Tongue (tissue), 2 donors: Measurements from ENCODE around the gene STX17. TPM values are rescaled to one million over a fixed set of nuclear protein-coding genes. Genes with fewer than 3 reads are reported as not detected.
"Not testable (repeated sequence)": the region's sequence is repeated elsewhere in the genome, so short reads cannot be mapped to it uniquely, and the experiment has no call there.

Experiments used
- DNase-seq: peaks from one replicate; pipeline ENCODE4 v3.0.0-alpha.2; 2015
- total RNA-seq: library from RNA; depleted of rRNA; stranded (reverse); fragments of >200 nt; gene quantifications from one replicate; pipeline ENCODE4 v1.2.3, GENCODE V29; 2014

Gene STX17
- total RNA-seq = 42.3 TPM

DNA sequence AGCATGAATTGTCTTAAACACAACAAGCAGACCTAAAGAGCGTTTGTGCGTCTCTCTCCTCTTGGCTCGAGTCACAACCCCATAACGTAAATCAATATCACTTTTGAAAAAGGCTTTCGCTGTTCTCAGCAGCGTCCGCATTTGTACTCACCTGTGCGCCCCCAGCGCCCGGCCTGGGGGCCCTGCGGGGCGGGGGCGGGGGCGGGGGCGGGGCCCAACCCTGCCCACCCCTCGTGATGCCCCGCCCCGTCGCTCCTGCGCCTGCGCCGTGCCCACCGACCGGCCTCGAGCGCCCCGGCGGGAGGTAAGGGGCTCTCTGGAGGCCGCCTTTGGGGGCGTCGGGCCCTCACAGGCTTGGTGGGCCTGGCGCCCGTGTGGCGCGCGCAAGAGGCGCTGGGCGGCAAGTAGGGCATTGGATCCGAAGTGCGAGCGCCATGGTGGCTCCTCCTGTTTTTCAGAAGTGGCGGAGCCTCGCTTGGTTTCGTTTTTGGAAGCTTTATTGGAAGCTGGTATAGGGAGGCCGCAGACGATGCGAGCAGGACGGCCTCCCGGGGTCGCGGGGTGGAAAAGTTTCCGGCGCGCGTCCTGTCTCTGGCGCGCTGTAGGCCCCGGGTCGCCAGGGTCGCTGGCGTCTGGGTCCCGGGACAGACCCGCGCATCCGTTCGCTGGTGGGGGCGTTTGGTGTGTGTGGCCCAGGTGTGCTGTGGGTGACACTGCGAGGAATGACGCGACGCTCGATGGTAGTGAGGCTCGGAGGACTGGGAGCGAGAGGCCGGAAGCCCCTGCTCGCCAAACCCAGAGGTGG, at the start of gene STX17:
TSS of gene STX17 (plus strand) at position 252 of the 805 bp plus-strand sequence. CDS start 8,586 bp downstream, outside the sequence.
- peak; percentile 90 for DNase-seq

DNA sequence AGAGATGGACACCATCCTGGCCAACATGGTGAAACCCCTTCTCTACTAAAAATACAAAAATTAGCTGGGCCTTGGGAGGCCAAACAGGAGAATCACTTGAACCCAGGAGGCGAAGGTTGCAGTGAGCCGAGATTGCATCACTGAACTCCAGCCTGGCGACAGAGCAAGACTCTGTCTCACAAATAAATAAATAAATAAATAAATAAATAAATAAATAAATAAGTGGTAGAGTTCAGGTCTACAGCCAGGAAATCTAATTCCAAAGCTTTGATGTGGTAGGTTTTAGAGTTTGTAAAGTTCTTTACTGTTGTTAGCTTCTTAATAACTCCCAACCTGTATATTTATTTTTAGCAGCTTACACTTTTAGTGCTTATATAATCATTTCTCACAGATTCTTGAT, 48.9 kb upstream of the STX17 start:
- DNase-seq = not testable (repeated sequence)

DNA sequence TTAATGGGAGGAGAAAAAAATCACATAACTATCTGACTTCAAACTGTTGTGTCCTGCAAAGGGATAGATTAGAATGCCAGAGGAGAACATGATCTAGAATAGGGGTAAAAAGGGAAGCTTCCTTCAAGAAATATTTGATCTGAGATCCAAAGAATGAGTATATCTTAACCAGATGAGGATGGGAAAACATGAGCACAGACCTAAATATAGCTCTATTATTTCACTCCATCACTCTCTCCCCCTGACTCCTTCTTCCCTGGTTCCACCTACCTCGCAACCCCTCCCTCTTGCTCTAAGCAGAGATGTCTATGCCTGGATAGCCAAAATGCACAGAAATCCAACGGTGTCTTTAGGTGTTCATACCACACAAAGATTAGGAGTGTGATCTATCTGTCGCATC, 48.4 kb upstream of the STX17 start:
- no peak for DNase-seq

DNA sequence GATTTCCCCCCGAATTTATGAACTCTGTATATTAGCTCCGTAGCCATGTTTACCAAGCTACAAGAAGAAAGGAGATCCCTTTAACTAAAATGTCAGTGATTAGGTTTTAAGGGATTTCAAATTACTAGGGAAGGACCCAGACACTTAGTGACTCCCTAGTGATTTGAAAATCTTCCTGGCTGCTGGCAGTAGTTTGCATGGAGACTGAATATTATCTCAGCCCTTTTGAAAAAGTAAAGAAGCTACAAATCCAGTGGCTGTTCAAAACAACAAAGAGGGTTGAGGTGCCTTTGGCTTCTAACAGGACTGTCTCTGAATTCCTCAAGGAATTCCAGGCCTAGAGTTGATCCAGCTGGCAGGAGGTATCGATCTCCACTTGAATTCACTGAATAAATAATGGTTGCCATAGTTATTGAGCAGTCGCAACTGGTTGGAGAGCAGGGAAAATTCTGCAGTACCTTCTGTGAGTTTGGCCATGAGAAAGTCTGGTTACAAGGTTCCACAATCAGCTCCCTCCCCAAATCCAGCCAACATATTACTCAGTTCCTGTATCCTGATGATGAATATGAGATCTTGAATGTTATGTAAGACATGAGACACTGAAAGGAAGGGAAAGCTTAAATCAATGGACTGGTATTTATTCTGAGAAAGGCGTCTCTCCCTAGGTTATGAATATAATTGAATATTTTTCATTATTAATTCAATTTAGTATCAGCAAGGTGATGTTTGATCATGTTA, 47.0 kb upstream of the STX17 start:
- no peak for DNase-seq

DNA sequence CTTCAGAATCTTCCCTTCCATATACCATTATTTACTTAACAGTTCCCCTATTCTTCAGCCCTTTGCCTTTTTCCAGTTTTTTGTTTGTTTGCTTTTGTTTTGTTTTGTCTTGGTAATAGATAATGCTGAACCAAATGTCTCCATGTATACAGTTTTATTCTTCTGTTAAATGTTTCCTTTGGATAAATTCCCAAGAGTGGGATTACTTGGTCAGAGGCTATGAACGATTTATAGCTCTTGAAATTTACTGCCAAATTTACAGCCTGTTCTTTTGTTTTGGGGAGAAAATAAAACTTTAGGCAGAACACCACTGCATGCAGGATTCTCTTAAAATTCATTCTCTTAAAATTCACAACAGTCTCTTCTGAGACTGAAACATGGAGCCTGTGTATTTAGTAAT, 46.2 kb upstream of the STX17 start:
- DNase-seq = no peak

DNA sequence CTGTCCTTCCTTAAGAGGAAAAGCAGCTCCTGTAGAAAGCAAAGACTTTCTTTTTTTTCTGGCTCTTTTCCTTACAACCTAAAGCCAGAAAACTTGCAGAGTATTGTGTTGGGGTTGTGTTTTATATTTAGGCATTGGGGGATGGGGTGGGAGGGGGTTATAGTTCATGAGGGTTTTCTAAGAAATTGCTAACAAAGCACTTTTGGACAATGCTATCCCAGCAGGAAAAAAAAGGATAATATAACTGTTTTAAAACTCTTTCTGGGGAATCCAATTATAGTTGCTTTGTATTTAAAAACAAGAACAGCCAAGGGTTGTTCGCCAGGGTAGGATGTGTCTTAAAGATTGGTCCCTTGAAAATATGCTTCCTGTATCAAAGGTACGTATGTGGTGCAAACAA, 42.5 kb upstream of the STX17 start:
- no peak for DNase-seq

DNA sequence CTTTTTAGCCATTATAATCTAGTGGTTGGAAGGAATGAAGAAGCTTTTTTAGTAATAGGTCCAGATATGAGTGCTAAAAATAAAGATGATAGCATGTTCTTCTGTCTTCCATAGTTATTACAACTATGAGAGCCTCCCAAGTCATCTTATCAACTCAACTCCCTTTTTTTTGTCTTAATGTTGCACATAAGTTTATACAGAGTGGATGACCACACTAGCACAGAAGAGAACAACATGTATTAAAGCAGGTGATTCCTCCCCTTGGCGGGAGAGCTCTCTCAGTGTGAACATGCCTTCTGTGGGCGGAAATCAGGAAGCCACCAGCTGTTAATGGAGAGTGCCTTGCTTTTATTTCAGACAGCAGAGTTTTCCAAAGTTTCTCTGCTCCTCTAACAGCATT, 40.1 kb upstream of the STX17 start:
- no peak for DNase-seq

DNA sequence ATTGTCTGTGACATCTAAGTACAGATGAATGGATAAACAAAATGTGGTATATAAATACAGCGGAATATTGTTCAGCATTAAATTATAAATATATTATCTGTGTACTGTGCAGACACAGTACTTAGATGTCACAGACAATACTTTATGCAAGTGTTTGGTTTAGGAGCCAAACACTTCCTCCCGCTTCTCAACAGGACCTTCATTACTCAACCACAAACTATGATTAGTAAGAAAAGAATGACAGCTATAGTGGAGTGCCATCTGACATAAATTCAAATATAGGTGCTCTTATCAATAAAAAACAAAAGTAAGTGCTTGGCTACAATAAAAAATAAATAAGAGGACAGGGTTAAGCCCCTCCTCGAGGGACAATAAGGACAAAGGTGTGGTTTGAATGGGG, 38.9 kb upstream of the STX17 start:
- no peak for DNase-seq

DNA sequence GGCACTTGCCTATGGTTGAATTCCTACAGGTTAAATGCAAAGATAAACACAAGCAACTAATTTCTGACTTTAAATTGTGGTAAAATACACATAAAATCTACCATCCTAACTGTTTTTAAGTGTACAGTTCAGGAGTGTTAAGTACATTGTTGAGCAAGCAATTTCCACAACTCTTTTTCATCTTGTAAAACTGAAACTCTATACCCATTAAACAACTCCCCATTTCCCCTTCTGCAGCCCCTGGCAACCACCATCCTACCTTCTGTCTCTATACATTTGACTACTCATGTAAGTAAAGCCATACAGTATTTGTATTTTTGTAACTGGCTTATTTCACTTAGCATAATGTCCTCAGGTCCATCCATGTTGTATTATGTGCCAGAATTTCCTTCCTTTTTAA, 38.5 kb upstream of the STX17 start:
- no peak for DNase-seq

DNA sequence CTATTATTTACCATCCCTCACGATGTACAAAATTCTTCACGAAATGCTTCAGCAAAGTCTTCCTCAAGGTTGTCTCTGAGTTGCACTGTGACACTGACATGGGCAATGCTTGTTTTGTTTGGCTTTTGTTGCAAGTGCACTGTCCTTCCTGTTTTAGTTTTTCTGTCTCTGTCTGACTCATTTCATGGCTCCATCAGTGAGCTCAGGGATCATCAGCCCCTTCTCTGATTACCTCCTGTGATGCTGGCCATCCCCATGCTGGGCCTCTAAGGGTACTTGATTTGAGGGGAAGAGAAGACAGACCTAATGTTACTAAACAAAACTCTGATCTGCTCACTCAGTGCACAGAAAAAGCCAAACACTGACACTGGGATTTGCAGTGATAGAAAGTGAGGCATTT, 37.6 kb upstream of the STX17 start:
- DNase-seq = no peak

DNA sequence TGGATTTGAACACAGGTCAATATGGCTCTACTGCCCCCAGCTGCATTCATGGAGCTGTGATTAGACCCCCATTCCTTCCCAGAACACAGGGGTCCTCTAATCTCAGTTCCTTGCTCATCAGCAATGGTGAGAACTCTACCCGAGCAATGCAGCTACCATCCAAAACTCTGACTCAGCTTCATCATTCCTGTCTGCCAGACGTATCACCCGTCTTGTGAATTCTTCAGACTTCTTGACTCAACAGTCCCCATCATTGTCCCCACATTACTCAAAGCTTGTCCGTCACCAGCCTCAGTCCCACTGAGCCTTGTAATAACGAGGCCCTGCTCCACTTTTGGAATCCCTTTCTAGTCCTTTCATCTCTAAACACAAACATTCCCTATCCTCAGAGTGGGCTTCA, 36.3 kb upstream of the STX17 start:
- no peak for DNase-seq

DNA sequence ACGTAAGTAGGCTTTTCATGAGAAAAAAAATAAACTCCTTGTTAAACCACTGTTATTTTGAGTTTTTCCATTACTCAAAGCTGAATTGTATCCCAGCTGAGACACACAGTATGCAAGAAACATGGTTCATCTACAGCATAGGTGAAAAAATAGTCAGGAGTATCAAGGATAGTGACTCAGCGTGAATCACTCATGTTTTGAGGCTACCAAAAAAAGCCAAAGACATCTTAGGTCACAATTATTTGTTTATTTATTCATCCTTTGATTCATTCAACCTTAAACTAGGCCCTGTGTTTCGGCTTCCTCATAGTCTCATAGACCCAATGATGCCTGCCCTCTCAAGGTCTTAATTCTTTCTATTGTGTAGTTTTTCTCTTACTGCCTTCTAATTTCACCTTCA, 32.9 kb upstream of the STX17 start:
- DNase-seq = no peak

DNA sequence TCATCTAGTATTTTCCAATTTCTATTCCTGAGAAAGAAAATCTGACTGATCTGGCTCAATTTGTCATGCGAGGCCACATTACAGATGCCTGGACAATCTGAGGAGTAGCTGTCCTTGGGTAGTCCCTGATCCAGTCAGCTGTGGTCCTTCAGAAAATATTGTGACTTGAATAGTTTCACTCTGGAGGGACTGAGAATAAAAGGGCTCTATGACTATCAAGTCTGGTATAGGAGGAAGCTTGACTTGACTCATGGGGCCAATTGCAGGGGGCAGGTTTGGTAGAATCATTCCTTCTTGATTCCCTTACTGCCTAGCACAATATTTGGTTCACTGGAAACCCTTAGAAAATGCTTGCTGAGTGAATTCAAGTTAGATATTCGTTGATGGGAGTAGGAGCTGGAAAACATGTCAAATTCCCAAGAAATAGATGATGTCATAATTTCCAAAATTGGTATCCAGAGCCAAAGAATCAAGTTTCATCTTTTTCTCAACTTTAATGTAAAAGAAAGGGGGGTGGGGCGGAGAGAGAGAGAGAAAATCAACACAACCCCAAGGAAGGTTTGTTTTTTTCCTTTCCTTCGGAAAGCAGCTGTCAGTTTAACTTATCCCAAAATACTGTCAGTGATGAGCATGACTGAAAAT, 32.4 kb upstream of the STX17 start:
- DNase-seq = no peak

DNA sequence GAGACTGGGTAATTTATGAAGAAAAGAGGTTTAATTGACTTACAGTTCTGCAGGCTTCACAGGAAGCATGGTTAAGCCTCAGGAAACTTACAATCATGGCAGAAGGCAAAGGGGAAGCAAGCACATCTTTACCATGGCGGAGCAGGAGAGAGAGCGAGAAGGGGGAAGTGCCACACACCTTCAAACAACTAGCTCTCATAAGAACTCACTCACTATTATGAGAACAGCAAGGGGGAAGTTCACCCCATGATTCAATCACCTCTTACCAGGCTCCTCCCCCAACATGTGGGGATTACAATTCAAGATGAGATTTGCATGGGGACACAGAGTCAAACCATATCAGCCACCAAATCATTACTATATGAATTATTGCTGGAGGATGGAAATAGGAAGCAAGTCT, 30.3 kb upstream of the STX17 start:
- no peak for DNase-seq

DNA sequence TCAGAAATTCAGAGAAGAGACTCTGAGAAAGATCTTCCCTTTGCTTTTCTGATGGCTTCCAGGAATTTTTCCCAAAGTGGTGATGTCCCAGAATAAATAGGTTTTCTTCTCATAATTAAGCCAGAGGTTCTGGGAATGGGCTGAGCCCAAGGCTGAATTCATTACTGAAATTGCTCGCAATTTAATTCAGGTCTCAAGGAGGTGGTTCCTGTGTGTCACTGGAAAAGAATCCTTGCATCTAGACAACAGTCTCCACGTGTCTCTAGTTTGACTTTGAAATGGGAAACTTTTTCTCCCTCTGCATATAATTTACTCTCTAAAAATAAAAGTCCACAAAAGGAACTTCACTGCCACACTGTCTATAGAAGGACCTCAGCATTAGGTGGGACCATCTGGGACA, 27.8 kb upstream of the STX17 start:
- DNase-seq = no peak

DNA sequence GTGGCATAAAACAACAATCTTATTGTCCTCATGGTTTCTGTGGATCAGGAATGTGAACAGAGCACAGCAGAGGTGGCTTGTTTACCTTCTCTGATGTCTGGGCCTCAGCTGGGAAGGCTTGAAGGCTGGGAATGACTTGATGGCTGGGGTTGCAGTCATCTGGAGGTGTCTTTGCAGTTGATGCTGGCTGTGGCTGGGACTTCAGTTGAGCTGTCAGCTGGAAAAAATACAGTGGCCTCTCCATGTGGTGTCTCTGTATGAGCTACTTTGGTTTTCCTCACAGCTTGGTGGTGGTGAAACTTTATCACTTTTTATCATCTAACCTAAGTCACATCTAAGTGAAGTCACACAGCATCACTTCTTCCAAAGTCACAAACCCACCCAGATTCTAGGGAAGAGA, 24.7 kb upstream of the STX17 start:
- DNase-seq = no peak

DNA sequence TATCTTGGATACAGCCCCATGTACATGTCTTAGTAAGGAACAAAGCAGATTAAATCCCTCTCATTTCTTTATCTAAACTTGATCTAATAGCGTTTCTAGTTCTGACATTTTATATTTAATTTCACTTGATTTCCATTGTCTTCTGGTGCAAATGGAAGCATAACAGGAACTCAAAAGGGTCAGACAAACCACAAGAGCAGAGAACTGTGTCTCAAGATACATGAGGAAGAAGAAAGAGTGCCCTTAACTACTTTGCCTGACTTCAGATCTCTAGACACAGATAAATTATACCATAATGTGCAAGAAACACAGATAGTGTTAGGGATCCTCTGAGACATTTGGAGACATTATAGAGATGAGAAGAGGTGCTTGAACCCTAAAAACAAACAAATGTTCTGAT, 20.7 kb upstream of the STX17 start:
- DNase-seq = no peak

DNA sequence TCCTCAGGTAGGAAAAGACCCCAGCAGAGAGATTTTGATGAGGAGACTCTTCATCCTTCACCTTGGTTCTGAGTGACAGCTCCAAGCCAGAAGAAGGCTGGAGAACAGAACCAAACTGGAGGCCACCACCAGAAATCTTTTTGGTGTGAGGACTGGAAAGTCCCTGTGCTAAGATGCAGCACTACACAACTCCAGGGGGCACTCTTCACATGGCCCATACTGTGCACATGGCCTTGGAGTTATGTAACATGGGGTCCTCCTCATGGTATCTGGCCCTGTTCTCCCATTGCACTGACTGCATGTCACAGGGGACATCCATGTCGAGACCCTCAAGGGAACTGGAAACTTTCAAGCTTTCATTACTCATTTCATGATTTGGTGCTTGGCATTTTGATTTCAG, 17.3 kb upstream of the STX17 start:
- DNase-seq = no peak

DNA sequence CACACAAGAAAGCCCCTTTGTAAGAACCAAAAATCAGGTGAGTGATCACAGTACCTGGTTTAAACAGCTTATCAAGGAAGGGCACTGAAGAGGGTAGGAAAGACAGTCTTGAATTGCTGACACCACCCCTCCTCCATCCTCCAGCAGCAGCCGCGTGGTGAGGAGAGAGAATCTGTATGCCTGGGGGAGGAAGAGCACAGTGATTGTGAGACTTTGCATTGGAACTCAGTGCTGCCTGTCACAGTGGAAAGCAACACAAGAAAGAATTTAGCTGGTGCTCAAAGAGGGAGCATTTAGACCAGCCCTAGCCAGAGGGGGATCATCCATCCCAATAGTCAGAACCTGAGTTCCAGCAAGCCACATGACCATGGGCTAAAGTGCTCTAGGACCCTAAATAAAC, 11.6 kb upstream of the STX17 start:
- DNase-seq = no peak

DNA sequence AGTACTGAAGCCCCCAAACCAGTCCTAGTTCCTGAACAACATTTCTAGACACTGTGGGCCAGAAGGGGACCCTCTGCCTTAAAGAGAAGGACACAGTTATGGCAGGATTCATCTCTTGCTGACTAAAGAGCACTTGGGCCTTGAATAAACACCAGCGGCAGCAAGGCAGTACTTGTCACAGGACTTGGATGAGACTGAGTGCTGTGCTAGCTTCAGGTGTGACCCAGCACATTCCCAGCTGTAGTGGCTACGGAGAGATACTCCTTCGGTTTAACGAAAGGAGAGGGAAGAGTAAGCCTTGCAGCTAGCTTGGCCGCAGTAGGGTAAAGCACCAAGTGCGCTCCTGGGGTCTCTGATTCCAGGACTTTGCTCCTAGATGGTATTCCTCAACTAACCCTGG, 10.9 kb upstream of the STX17 start:
- no peak for DNase-seq

DNA sequence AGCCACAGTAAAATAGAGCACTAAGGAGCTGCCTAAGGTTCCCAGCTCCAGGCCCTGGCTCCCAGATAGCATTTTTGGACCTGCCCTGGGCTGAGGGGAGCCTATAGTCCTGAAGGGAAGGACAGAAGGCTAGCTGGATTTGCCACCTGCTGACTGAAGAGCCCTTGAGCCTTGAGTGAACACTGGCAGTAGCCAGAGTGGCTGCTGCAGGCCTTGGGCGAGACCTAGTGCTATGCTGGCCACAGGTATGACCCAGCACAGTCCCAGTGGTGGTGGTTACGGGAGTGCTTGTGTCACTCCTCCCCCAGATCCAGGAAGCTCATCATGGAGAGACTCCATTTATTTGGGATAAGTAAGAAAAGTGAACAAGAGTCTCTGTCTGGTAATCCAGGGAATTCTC, 10.3 kb upstream of the STX17 start:
- no peak for DNase-seq

DNA sequence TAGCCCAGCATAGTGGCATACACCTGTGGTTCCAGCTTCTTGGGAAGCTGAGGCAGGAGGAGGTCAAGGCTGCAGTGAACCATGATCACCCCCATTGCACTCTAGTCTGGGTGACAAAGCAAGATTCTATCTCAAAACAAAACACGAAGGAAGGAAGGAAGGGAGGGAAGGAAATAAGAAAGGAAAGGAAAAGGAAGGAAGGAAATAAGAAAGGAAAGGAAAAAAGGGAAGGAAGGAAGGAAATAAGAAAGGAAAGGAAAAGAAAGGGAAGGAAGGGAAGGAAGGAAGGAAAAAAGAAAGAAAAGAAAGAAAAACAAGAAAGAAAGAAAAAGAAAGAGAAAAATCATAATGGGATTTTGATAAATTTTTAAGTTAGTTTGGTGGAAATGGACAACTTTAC, 3.1 kb upstream of the STX17 start:
- DNase-seq = no peak

DNA sequence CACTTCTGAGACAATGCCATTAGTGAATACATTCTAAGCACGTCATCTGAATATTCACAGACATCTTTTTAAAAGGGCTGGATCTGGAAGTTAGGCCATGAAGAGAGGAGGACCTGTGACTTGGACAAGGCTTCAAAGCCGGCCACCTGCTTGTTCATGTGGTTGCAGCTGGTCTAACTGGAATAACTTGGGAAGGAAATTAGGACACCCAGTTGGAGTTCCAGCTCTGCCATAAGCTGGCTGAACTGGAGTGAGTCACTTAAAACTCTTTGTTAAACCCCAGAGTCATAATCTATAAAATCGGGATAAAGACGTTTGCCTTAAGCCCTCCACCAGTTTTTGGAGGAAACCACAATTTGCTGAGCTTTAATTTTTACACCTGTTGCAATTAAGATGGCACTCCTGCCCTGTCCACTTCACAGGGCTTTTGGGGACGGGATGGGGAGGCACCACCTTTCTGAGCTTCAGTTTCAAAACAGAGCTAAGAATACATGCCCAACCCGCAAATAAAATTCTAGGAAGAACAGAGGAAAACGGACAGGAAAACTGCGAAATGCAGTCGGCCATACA, 536 bp upstream of the STX17 start:
- peak; percentile 8 for DNase-seq
